Activated CD4-positive, CD25-positive, alpha-beta regulatory T cell treated with anti-CD3 and anti-CD28 coated beads, Interleukin-2, amount 50 U/mL, for 72 hours (primary cell): ENCODE results near the gene PRR19.
"Not testable (repeated sequence)": the region's sequence is repeated elsewhere in the genome, so short reads cannot be mapped to it uniquely, and the experiment has no call there.

Experiments
- DNase-seq: peaks from one replicate; pipeline ENCODE4 v3.0.0; 2021

Gene PRR19

GRCh38 chr19:42328854-42329253 lies 26.9 kb downstream of the PRR19 start:
- no peak for DNase-seq

GRCh38 chr19:42330241-42330711 lies 28.3 kb downstream of the PRR19 start:
- no peak for DNase-seq

- not testable (repeated sequence) for DNase-seq
Measured at GRCh38 chr19:42331333-42331732, 29.4 kb downstream of the PRR19 start.

- DNase-seq: no peak
Measured at GRCh38 chr19:42332059-42332458, 30.1 kb downstream of the PRR19 start.

GRCh38 chr19:42333018-42333417 lies 31.1 kb downstream of the PRR19 start:
- DNase-seq: no peak

GRCh38 chr19:42333975-42334696 lies 32.2 kb downstream of the PRR19 start:
- DNase-seq: no peak

- DNase-seq: no peak
Measured at GRCh38 chr19:42334697-42335373, 32.9 kb downstream of the PRR19 start.

- no peak for DNase-seq
Measured at GRCh38 chr19:42335374-42335936, 33.5 kb downstream of the PRR19 start.

GRCh38 chr19:42335971-42336370 lies 34.0 kb downstream of the PRR19 start:
- no peak for DNase-seq

- DNase-seq: not testable (repeated sequence)
Measured at GRCh38 chr19:42339126-42339860, 37.4 kb downstream of the PRR19 start.

GRCh38 chr19:42339922-42340321 lies 38.0 kb downstream of the PRR19 start:
- DNase-seq: not testable (repeated sequence)

- DNase-seq: no peak
Measured at GRCh38 chr19:42343344-42344110, 41.6 kb downstream of the PRR19 start.

GRCh38 chr19:42344336-42344893 lies 42.5 kb downstream of the PRR19 start:
- DNase-seq: no peak

GRCh38 chr19:42345191-42345812 lies 43.4 kb downstream of the PRR19 start:
- DNase-seq: no peak

GRCh38 chr19:42348211-42348610 lies 46.3 kb downstream of the PRR19 start:
- DNase-seq: no peak

- DNase-seq: no peak
Measured at GRCh38 chr19:42349378-42350107, 47.6 kb downstream of the PRR19 start.

- no peak for DNase-seq
Measured at GRCh38 chr19:42350417-42350816, 48.5 kb downstream of the PRR19 start.

GRCh38 chr19:42351079-42351735 lies 49.3 kb downstream of the PRR19 start:
- no peak for DNase-seq

- no peak for DNase-seq
Measured at GRCh38 chr19:42352301-42353259, 50.6 kb downstream of the PRR19 start.
